Upper lobe of right lung (tissue), 1 donor: ENCODE data around the gene DLX1. TPM values are rescaled to one million over a fixed set of nuclear protein-coding genes. Genes with fewer than 3 reads are reported as not detected.

Source experiments
- ATAC-seq: fragments of 200-7000 bp; cut with Tn5 transposase; one replicate; pipeline ENCODE4 v1.9.1; 2020; ENCODE audit warnings: mild to moderate bottlenecking, moderate library complexity
- DNase-seq: peaks from one replicate; pipeline ENCODE4 v3.0.0-alpha.2; 2020
- H3K27ac ChIP-seq: fragments of 200-600 bp; one replicate; pipeline ENCODE4 v1.8.0; 2022
- H3K27me3 ChIP-seq: fragments of 200-600 bp; one replicate; pipeline ENCODE4 v1.8.0; 2022; ENCODE audit warnings: mild to moderate bottlenecking
- H3K36me3 ChIP-seq: fragments of 200-600 bp; one replicate; pipeline ENCODE4 v1.8.0; 2022
- H3K4me1 ChIP-seq: fragments of 200-600 bp; one replicate; pipeline ENCODE4 v1.8.0; 2022
- H3K4me3 ChIP-seq: fragments of 200-600 bp; one replicate; pipeline ENCODE4 v1.8.0; 2022; ENCODE audit warnings: mild to moderate bottlenecking
- H3K9me3 ChIP-seq: fragments of 200-600 bp; one replicate; pipeline ENCODE4 v1.8.0; 2022
- CTCF ChIP-seq: fragments of 200-600 bp; IDR thresholded peaks from one replicate; pipeline ENCODE4 v1.8.0; 2022; ENCODE audit warnings: antibody characterized with exemption
- intact Hi-C: fragments of 100-400 bp; cut with DNase I; formaldehyde crosslinking; loops from one replicate; pipeline ENCODE4 v1.11.0; 2022
- total RNA-seq: library from RNA; stranded (reverse); fragmentation: NEBNext Ultra II Directional; extraction: Animal tissue kit (Norgen Biotek cat#: 25700); gene quantifications from one replicate; pipeline ENCODE4 v1.2.1, GENCODE V29; 2021
- donor health status: DM: no; HTN: yes; CAD: no; lungs with severe emphysema.

Gene DLX1
- total RNA-seq, 1 donor from 2014 or later = not detected

- DNase-seq = no peak
- TF ChIP-seq CTCF = no peak
- no peaks in the 10 kb centered on the region for H3K4me1 ChIP-seq
- H3K9me3 ChIP-seq = no peaks in the 10 kb centered on the region
- no peak overlapping the region for H3K27ac ChIP-seq
- peaks cover 30% of the 10 kb centered on the region for H3K27me3 ChIP-seq
- no peak for ATAC-seq
- intact Hi-C loops = no loop called here
- H3K36me3 ChIP-seq = no peaks in the 10 kb centered on the region
- no peak overlapping the region for H3K4me3 ChIP-seq
Observed at GRCh38 chr2:172116107-172116506, 30.8 kb downstream of the DLX1 start.

DNA sequence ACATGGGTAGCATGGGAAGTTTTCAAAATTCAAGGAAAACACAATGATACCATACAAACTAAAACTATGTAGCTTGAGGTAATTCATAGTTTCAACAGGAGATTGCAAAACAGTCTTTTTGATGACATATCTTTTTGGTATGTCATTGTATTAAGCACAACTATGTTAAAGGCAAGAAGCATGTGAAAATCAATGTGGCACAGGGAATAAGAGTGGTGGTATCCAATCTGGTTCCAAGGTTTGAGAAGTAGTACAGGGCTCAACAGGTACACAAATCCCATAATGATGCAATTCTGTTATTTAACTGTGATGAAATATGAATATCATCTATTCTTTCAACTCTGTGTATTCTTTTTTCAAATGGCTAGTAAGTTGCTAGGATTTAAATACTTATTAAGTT is 33.8 kb downstream of the DLX1 start:
- no peak overlapping the region for H3K27ac ChIP-seq
- DNase-seq = no peak
- H3K9me3 ChIP-seq = no peaks in the 10 kb centered on the region
- TF ChIP-seq CTCF = no peak
- ATAC-seq = no peak
- intact Hi-C loops = no loop called here
- no peaks in the 10 kb centered on the region for H3K36me3 ChIP-seq
- H3K4me1 ChIP-seq = no peaks in the 10 kb centered on the region
- H3K27me3 ChIP-seq = peaks cover 16% of the 10 kb centered on the region
- H3K4me3 ChIP-seq = no peak overlapping the region

DNA sequence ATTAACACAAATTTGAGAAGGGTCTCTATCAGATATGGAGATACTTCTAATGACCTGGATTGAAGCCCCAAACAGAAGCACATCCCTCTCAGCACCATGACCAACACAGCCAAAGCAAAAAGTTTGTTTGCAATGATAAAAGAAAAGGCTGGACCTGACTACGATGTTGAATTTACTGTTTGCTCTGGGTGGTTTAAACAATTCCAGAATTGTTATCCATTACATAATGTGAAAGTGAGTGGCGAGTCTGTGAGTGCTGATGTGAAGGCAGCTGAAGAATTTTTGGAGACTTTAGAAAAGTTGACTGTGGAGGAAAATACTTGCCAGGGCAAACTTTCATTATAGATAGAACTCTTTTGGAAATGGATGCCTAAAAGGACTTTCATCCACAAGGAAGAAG is 34.8 kb downstream of the DLX1 start:
- ATAC-seq (no peak), DNase-seq (no peak)
- H3K4me1 ChIP-seq = no peaks in the 10 kb centered on the region
- no peak overlapping the region for H3K4me3 ChIP-seq
- peaks cover 11% of the 10 kb centered on the region for H3K27me3 ChIP-seq
- H3K36me3 ChIP-seq = no peaks in the 10 kb centered on the region
- intact Hi-C loops = no loop called here
- H3K9me3 ChIP-seq = no peaks in the 10 kb centered on the region
- TF ChIP-seq CTCF = no peak
- no peak overlapping the region for H3K27ac ChIP-seq

- Histone ChIP-seq H3K27ac (no peak overlapping the region), H3K36me3 (no peaks in the 10 kb centered on the region), H3K4me1 (no peaks in the 10 kb centered on the region), H3K9me3 (no peaks in the 10 kb centered on the region), H3K4me3 (no peak overlapping the region), H3K27me3 (no peaks in the 10 kb centered on the region)
- no peak for ATAC-seq
- intact Hi-C loops = no loop called here
- TF ChIP-seq CTCF = no peak
- DNase-seq = no peak
Observed at GRCh38 chr2:172128484-172128883, 43.2 kb downstream of the DLX1 start.

- DNase-seq (no peak), ATAC-seq (no peak)
- H3K4me1 ChIP-seq = no peaks in the 10 kb centered on the region
- no peak overlapping the region for H3K4me3 ChIP-seq
- no peaks in the 10 kb centered on the region for H3K9me3 ChIP-seq
- no peaks in the 10 kb centered on the region for H3K27me3 ChIP-seq
- no peaks in the 10 kb centered on the region for H3K36me3 ChIP-seq
- TF ChIP-seq CTCF = no peak
- intact Hi-C loops = no loop called here
- no peak overlapping the region for H3K27ac ChIP-seq
Observed at GRCh38 chr2:172129404-172129803, 44.1 kb downstream of the DLX1 start.
